GM12892 (cell line): Measurements from ENCODE around the gene NT5DC1.
"Not testable (repeated sequence)": the region's sequence is repeated elsewhere in the genome, so short reads cannot be mapped to it uniquely, and the experiment has no call there.

Source experiments
- POLR2AphosphoS5 ChIP-seq: IDR thresholded peaks from 2 replicates; pipeline ENCODE4 v1.6.1; 2011; ENCODE audit warnings: low read depth, low read length, control low read depth
- TAF1 ChIP-seq: IDR thresholded peaks from 2 replicates; pipeline ENCODE4 v1.6.1; 2011; ENCODE audit warnings: low read depth, mild to moderate bottlenecking, control low read depth, low read length, borderline replicate concordance

DNA sequence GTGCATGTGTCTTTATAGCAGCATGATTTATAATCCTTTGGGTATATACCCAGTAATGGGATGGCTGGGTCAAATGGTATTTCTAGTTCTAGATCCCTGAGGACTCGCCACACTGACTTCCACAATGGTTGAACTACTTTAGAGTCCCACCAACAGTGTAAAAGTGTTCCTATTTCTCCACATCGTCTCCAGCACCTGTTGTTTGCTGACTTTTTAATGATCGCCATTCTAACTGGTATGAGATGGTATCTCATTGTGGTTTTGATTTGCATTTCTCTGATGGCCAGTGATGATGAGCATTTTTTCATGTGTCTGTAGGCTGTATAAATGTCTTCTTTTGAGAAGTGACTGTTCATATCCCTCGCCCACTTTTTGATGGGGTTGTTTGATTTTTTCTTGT, 184.3 kb downstream of the NT5DC1 start:
- not testable (repeated sequence) for TF ChIP-seq POLR2AphosphoS5, TAF1
